GM19043 (cell line): Measurements from ENCODE around the gene ODAD2.

Source experiments
- ATAC-seq: cut with Tn5 transposase; IDR thresholded peaks from one replicate; pipeline ENCODE4 v1.9.1; 2021; ENCODE audit warnings: low read depth; ENCODE audit not compliant: unreplicated experiment

ODAD2 gene

DNA sequence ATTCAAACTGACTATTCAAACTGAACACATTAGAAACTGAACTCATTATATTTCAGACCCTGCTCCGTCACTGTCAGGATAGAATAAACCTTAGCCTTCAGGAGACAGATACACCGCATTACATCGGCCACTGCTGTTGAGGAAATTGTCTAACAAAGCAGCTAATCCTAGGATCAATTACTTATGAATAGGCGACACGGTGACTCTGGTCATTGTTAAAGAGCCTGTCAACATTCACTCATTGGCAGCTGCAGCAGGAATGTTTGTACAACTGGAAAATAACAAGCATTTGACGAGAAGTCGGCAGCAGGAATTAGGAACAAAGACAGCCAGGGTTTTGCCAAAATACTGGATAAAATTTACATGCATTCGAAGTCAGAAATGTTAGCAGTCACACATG lies 141.3 kb downstream of the ODAD2 start:
- no peak for ATAC-seq

- ATAC-seq = no peak
These were observed 154.7 kb downstream of the ODAD2 start for GRCh38 chr10:27844223-27844622.

DNA sequence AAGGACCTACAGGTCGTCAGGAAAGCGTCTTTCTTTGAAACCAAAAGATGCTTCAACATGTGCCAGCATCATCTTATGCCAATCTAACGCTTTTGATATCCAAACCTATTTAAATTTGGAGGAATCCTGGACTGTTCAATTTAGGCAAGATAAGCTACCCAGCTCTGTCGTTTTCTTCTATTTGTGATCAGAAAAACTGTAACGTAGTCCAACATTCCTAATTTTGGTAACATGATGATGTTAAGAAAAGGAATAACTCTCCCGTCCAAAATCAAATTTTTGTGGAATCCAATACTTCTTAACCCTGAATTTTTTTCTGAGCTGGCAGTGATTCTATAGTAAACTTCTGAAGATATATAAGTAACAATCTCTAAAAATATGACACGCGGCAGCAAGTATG lies 160.0 kb downstream of the ODAD2 start:
- no peak for ATAC-seq

DNA sequence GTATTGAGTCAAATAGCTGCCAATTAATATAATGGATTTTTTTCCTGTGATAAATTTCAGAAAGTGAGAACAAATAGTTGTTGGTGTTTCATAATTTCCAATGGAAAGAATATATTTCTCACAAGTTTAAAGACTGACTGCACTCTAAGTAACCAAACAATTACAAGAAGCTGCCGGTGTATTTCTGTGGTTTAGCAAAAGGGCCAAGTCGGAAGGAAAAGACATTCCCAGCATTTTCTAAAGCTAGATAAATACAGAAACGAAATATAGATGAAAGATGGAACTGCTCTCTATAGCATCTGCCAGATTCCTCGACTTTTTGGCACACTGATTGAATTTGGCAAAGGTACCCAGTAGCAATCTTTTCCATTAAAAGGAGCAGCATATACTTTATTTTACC lies 160.5 kb downstream of the ODAD2 start:
- no peak for ATAC-seq

DNA sequence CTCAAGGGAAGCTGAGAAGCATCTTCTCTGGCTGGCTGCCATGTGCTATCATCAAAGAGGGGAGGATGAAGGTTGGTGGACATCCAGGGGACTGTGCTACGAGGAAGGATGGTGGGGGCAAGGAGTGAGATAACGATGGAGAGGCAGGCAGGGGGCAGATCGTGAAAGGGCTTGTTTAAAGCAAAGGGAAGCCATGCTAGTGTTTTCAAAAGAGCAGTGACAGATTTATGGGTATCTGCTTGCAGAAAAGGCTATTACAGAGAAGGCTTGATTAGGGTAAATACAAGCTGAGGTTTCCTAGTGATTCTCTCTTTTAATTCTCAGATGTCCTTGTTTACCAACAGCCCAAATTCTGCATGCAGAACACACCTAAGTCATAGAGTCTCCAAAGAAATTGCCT lies 164.4 kb downstream of the ODAD2 start:
- ATAC-seq = no peak

GRCh38 chr10:27833792-27834191 lies 165.1 kb downstream of the ODAD2 start:
- no peak for ATAC-seq

- ATAC-seq = no peak
These were observed 166.1 kb downstream of the ODAD2 start for GRCh38 chr10:27832826-27833225.

GRCh38 chr10:27826369-27826768 lies 172.5 kb downstream of the ODAD2 start:
- ATAC-seq = no peak

DNA sequence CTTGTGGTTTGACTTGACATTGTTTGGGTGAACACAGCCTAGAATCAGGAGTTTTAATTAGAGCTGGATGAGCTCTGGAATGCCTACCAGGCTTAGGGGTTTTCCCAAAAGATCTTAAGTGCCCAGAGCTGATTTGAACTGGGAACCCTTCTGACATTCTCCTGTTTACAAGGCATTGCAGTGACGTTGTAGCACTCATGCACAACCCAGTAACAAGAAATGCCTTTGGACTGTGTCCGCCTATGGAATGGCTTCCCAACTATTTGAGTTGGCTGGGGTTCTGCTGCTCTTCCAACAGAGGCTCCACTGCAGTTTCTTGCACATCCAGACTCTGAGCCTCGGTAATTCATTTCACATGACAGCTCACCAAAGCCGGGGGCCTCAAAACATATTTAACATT lies 176.6 kb downstream of the ODAD2 start:
- ATAC-seq = no peak

GRCh38 chr10:27820637-27821036 lies 178.2 kb downstream of the ODAD2 start:
- ATAC-seq = no peak

DNA sequence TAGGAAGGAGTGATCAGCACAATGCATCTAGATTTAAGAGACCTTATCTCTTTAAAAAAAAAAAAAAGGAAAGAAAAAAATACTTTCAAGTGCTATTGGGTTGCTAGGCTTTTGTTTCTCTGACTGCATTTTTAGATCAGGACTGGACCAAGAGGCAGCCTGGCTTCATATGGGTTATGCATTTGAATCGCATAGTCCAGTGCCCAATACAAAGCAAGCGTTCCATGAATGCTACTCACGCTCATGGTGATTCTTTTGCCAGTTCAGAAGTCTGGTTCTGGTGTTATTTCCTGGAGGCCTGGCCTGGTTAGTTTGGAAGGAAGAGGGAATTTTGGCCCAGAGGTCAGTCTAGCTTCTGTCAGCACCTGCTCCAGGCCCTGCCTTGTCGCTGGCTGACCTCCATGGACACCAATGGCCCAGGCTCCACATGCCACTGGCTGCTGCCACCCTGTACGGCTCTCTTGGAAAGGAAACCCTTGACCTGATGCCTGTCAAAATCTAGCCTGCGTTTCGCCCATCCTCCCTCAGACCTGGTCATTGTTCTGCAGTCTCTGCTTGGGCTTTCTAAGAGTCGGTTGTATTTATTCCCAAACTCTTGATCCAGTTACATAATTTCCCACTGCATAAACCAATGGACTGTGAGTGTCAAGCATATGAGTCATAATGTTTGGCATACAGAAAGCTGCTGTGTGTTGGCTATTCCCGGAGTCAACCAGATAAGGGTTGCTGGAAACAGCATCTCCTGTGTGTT lies 178.9 kb downstream of the ODAD2 start:
- no peak for ATAC-seq

DNA sequence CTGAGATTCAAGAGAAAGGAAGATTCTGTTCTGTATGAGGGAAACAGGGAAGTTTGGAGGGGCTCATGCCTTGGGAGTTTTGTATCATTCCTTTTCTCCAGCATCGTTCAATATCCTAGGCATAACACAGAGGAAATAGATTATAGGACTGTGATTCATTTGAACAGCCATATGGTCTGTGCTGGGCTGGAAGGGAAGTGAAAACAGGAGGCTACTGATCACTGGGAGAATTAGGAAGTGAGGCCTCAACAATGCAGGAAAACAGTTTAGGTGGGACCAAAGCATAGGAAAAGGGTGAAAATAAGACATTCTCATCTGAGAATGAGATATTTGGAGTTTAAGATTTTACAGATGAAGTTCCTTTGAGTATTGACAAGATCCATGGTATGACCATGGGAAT lies 182.6 kb downstream of the ODAD2 start:
- no peak for ATAC-seq

GRCh38 chr10:27815846-27816245 lies 183.0 kb downstream of the ODAD2 start:
- no peak for ATAC-seq

DNA sequence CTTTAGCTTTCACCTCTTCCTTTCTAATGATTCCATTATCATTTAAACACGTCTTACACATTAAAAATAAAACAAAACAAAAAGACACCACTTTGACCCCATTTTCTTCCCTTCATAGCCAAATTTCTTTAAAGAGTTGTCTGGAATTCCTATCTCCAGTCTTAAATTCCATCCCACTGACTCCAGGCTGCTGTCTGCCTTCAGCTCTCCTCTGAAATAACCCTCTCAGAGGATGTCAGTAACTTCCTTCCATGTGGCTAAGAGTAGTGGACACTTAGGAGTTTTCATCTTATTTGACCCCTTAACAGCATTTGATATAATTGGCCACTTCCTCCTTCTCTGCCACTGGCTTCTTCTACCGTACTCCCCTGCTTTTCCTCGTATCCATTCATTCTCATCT lies 183.6 kb downstream of the ODAD2 start:
- ATAC-seq = no peak

DNA sequence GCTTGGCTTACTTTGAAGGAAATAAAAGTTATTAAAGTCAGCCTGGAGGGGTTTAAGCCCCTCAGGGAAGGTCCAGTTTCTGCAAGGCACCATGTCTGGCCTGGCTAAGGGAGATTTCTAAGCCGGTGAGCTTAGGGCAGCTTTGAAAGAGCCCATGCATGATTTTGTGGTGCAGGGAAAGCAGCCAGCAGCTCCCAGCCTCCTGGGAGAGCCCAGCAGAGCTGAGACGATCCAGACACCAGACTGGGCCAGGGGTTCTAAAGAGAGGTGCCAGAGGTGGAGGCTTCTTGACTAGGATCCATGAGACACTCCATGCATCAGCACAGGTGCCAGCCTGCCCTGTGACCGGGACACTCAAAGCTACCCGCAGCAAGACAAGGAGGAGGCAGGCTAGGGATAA lies 193.7 kb downstream of the ODAD2 start:
- ATAC-seq = no peak

DNA sequence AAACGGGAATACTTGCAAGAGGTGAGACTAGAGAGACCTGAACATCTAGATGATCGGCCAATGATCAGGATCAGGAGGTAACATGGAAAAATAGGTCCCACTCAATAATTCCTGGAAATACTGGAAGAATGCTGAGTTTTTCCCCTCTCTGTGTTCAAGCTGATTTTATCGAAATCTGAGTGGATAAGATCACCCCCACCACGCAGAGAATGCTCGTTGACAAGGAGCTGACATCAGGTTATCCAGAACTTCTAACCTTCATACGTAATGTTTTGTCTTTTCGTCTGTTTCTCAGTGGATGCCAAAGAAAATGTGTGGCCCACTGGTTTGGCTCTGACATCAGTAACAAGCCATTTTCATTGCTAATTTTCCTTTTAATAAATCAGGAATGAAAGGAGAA lies 194.7 kb downstream of the ODAD2 start:
- no peak for ATAC-seq

DNA sequence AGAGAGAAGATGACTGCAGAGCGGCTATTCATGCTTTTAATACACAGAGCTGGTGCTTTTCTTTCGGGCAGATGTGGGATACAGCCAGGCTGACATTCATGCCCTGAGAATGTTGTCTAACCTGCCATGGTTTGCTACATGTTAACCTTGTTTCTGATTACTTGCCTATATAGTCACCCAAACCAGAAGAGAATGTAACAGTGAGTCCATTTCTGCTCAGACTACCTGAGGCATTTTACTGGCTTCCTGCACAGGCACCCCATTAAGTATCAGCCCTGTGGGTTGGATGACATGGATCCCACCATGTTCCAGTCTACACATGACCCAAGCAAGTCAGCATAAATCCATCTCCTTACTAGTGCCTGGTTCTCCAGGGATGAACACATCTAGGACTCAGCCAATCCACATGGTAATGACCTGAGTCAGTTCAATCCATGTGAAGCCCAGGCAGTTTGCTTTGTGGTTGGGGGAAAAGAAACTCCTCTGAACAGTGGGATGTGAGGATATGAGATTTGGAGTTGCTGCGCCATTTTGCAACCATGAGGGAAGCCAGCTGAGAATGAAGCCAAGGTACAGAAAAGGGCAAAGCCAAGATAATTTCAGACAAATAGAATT lies 197.6 kb downstream of the ODAD2 start:
- ATAC-seq = no peak

DNA sequence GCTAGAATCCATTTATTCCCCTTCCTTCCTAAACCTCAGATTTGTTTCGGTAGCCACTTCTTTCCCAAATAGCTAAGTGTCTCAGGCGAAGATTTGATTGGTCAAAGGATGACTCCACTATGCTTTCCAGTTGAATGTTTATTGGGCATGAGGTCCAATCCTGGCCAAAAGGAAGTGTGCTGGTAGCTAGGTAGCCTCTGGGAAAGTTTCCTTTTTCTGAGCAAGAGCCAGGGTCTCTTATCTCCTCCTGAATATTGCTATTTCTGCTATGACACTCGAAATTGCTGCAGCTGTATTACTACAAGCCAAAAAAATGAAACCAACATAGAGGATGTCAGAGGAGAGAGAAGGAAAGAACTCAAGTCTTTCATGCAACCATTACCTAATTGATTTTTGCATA lies 199.8 kb downstream of the ODAD2 start:
- ATAC-seq = no peak

GRCh38 chr10:27794157-27794556 lies 204.7 kb downstream of the ODAD2 start:
- ATAC-seq = no peak

- no peak for ATAC-seq
These were observed 206.7 kb downstream of the ODAD2 start for GRCh38 chr10:27792216-27792615.

GRCh38 chr10:27784272-27784671 lies 214.6 kb downstream of the ODAD2 start:
- ATAC-seq = no peak

DNA sequence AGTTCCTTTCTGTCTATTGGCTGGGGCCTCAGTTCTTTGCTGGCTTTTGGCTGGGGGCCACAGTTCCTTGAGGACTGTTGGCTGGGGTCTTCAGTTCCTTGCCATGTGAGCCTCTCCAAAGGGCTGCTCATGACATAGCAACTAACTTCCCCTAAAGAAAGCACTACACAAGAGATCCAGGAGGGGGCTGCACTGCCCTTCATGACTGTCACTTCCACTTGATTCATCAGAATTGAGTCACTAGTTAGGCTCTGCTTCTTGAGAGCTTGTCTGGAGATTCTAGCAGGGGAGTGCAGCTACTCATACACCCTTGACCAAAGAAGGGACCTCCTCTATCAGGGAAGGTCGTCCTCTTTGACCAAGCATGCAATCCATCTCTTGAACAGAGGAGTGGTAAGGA lies 215.2 kb downstream of the ODAD2 start:
- ATAC-seq = no peak
